ENCODE measurements around the gene NUDT13. TPM values are rescaled to one million over a fixed set of nuclear protein-coding genes. Genes with fewer than 3 reads are reported as not detected.

The NUDT13 gene
- total and polyA plus RNA-seq, 2 of the 8 experiments (the other 6 are each of a cell fraction or from before 2014, with no cell fraction given), result 1.5 to 1.9 TPM

DNA sequence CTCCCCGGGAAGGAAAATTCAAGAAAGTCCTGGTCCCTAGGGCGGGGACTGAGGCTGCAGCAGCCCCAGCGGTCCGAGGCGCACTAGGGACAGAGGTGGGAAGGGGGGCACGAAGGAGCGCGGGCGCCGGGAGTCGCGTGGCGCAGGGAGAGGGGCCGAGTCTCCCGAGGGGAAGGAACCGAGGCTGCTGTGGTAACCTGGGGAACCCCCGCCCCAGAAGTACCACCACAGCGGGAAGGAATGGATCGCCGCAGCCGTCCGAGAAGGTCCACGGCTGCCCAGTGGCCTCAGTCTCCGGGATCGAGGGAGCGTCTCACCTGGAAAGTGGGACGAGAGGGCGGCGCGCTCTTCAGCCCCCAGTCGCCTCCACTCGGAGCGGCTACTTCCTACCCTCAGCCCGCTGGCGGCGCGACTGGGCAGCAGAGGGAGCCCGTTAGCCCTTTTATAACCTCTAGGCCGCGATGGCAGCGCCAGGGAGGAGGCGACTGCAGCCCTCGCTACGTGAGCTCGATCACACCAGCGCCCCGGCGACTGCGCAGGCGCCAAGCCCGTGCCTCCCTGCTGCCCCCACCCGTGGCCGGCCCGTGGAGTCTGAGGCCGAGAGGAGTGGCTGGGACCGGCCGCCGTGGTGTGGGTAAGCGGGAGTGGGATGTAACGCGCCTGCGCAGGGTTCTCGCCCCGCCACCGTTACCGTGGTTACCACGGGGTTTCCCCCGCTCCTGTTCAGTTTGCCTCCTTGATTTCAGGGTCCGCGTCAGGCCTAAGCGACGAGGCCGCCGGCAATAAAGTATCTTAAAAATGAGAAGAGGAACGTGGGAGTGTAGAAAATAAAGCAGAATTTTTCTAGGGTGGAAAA is 13.6 kb upstream of the NUDT13 start, which contains the start of gene P4HA1 (continued):
- no peak for TF ChIP-seq ZNF274 (IDR thresholded peaks at IDR 0.05; ENCODE audit: borderline replicate concordance, extremely low read depth, low read length)
- TF ChIP-seq RAD21 (IDR thresholded peaks at IDR 0.05 in 1 of 2, conservative IDR thresholded peaks at IDR 0.05 in 1 of 2; ENCODE audit: low read depth in 2 of 2, low read length in 2 of 2), result peak; percentile 57 to 71
- TF ChIP-seq, protein P1, sequence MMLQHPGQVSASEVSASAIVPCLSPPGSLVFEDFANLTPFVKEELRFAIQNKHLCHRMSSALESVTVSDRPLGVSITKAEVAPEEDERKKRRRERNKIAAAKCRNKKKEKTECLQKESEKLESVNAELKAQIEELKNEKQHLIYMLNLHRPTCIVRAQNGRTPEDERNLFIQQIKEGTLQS (IDR thresholded peaks at IDR 0.05; ENCODE audit: insufficient read depth, low read depth, low read length), result no peak
- TF ChIP-seq KDM5A (IDR thresholded peaks at IDR 0.05; ENCODE audit: low read length), result no peak
- TF ChIP-seq POLR2AphosphoS5 (IDR thresholded peaks at IDR 0.05; ENCODE audit: low read depth, low read length), result peak; percentile 98
- TF ChIP-seq SUZ12 (IDR thresholded peaks at IDR 0.05; ENCODE audit: low read length), result no peak
- no peak for TF ChIP-seq POU5F1 (IDR thresholded peaks at IDR 0.05; ENCODE audit: low read depth, low read length)
- TF ChIP-seq HDAC2 (IDR thresholded peaks at IDR 0.05; ENCODE audit: borderline replicate concordance in 1 of 2, low read depth in 2 of 2, low read length in 2 of 2), result peak in 1 of 2 experiments; percentile 49; a peak in 1 of 4 replicates
- TF ChIP-seq CHD2 (IDR thresholded peaks at IDR 0.05; ENCODE audit: low read length), result 0 out of 2 replicates have a peak, but pooled peaks have one; percentile 3
- peak; percentile 93 for TF ChIP-seq CREB1 (IDR thresholded peaks at IDR 0.05)
- TF ChIP-seq TCF12 (IDR thresholded peaks at IDR 0.05; ENCODE audit: low read depth, low read length), result 0 out of 2 replicates have a peak, but pooled peaks have one; percentile 13
- no peak for TF ChIP-seq CBX8 (IDR thresholded peaks at IDR 0.05; ENCODE audit: borderline replicate concordance, low read depth, low read length)
- TF ChIP-seq NRF1 (IDR thresholded peaks at IDR 0.05; ENCODE audit: low read depth, low read length), result peak; percentile 63
- peak; percentile 83 for TF ChIP-seq YY1 (IDR thresholded peaks at IDR 0.05; ENCODE audit: low read depth, low read length)
- TF ChIP-seq, protein P2, sequence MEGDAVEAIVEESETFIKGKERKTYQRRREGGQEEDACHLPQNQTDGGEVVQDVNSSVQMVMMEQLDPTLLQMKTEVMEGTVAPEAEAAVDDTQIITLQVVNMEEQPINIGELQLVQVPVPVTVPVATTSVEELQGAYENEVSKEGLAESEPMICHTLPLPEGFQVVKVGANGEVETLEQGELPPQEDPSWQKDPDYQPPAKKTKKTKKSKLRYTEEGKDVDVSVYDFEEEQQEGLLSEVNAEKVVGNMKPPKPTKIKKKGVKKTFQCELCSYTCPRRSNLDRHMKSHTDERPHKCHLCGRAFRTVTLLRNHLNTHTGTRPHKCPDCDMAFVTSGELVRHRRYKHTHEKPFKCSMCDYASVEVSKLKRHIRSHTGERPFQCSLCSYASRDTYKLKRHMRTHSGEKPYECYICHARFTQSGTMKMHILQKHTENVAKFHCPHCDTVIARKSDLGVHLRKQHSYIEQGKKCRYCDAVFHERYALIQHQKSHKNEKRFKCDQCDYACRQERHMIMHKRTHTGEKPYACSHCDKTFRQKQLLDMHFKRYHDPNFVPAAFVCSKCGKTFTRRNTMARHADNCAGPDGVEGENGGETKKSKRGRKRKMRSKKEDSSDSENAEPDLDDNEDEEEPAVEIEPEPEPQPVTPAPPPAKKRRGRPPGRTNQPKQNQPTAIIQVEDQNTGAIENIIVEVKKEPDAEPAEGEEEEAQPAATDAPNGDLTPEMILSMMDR (IDR thresholded peaks at IDR 0.05; ENCODE audit: control extremely low read depth in 1 of 3, insufficient read depth in 1 of 3, low read depth in 1 of 3, low read length in 3 of 3), result peak; percentile 75 to 79 (median 76)
- peak; percentile 77 for TF ChIP-seq ASH2L (IDR thresholded peaks at IDR 0.05; ENCODE audit: low read length)
- TF ChIP-seq TAF1 (IDR thresholded peaks at IDR 0.05; ENCODE audit: low read depth, low read length), result peak; percentile 95
- TF ChIP-seq, protein P3, sequence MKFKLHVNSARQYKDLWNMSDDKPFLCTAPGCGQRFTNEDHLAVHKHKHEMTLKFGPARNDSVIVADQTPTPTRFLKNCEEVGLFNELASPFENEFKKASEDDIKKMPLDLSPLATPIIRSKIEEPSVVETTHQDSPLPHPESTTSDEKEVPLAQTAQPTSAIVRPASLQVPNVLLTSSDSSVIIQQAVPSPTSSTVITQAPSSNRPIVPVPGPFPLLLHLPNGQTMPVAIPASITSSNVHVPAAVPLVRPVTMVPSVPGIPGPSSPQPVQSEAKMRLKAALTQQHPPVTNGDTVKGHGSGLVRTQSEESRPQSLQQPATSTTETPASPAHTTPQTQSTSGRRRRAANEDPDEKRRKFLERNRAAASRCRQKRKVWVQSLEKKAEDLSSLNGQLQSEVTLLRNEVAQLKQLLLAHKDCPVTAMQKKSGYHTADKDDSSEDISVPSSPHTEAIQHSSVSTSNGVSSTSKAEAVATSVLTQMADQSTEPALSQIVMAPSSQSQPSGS (IDR thresholded peaks at IDR 0.05; ENCODE audit: low read length), result 0 out of 2 replicates have a peak, but pooled peaks have one; percentile 22
